ENCODE data around the gene SCGB3A1.

Gene SCGB3A1, protein sequence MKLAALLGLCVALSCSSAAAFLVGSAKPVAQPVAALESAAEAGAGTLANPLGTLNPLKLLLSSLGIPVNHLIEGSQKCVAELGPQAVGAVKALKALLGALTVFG

DNA sequence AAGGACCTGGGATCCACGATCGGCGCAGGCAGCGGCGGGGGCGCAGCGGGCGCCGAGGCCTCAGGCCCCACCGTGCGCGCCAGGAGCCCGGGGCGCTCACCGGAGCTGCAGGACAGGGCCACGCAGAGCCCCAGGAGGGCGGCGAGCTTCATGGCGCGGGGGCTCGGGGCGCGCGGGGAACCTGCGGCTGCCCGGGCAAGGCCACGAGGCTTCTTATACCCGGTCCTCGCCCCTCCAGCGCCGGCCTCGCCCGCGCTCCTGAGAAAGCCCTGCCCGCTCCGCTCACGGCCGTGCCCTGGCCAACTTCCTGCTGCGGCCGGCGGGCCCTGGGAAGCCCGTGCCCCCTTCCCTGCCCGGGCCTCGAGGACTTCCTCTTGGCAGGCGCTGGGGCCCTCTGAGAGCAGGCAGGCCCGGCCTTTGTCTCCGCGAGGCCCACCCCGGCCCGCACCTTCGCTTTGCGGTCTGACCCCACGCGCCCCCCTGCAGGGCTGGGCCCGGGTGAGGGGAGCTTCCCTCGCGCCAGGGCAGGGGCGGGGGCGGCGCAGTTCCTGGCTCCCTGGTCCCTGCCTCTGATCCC is at the start of gene SCGB3A1:
Gene SCGB3A1, minus strand, starts transcription at position 189 of the 577 bp plus-strand sequence. Its CDS starts 37 bp downstream, at position 152.
- no peak for DNase-seq (ENCODE audit: low spot score)

DNA sequence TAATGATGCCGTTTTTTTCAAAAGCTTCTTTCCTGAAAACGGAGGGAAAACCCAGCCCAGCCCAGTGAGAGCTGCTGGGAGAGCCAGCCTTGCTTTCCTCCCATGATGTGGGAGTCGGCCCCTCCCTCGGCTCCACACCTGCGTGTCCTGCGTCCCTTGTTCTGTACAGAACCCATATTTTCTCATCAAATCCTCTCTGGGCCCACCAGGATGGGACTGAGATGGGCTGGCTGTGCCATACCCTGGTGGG is 49.2 kb upstream of the SCGB3A1 start:
- DNase-seq (ENCODE audit: low spot score): no peak

DNA sequence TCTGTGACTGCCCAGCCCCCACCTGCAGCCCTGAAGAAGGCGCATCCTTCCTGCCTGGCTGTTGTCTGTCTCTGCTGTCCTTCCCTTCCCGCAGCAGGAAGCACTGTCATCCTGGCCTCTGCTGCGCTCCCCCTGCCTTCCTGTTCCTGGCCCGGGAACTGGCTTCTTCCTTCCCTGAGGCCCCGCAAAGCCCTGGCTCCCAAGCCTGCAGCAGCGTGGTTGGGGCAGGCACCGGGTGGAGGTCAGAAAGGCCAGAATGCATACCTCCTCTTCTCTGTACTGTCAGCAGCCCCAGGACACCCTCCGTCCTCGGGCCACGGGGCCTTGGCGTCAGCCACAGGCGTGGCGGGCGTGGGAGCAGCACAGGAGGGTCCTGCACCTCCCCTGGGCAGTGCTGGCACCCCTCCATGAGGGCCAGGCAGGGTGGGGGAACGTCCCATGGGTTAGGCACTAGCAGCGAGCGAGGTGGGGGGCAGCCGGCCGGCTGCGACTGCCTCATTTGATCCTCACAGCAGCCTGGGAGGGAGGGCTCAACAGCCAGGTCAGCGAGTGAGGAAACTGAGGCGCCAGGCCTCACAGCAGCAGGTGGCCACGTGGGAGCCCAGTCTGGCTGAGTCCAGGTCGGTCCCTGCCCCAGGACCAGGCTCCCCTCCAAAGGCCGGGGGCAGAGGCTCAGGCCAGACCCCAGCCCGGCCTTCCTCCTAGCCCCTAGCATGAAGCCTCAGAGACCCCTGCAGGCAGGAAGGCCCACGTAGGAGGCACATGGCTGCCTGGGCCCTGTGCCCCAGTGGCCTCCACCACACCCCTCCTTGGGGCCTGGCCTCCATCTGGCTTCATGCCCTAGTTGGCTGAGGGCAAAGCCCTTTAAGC is 48.7 kb upstream of the SCGB3A1 start:
- no peak for DNase-seq (ENCODE audit: low spot score)

DNA sequence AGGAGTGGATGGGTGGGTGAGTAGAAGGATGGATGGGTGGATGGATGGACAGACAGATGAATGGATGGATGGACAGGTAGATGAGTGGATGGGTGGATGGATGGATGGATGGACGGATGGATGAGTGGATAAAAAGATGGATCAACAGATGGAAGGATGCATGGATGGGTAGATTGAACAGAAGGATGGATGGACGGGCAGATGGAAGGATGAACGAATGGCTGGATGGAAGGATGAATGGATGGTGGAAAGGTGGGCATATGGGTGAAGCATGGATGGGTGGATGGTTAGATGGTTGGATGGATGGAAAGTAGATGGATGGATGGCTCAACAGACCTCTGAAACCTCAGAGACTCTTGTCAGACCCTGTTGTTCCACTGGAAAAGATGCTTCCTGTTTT is 48.0 kb upstream of the SCGB3A1 start:
- no peak for DNase-seq (ENCODE audit: low spot score)

DNA sequence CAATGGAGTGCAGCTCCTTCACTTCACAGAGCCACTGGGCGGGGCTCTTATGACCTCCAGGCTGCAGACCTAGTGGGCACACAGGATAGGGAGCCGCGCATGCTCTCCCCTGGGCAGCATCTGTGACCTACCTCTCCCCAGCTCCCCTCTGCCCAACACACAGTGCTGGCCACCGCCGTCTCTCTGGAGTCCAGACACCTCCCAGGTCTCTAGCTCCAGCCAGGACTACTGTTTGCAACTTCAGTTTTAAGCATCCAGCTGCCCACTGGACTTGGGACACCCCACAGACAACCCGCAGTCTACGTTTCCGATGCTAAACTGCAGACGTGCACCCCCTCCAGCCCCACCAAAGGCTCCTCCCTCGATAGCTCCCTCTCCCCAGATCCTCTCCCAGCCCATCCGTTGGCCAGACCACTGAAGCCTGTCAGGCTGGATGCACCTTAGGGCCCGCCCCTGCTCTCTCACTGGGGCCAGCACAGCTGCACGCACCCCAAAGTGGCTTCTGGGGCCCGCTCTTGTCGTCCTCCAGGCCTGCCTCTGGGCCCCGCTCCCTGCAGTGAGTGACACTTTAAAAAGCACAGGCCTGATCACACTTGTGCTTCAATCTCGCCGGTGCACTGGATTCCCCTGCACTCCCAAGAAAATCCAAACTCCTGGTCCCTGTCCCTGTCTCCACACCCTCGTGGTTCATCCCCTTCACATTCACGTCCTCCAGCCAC is 46.8 kb upstream of the SCGB3A1 start:
- DNase-seq (ENCODE audit: low spot score): no peak

DNA sequence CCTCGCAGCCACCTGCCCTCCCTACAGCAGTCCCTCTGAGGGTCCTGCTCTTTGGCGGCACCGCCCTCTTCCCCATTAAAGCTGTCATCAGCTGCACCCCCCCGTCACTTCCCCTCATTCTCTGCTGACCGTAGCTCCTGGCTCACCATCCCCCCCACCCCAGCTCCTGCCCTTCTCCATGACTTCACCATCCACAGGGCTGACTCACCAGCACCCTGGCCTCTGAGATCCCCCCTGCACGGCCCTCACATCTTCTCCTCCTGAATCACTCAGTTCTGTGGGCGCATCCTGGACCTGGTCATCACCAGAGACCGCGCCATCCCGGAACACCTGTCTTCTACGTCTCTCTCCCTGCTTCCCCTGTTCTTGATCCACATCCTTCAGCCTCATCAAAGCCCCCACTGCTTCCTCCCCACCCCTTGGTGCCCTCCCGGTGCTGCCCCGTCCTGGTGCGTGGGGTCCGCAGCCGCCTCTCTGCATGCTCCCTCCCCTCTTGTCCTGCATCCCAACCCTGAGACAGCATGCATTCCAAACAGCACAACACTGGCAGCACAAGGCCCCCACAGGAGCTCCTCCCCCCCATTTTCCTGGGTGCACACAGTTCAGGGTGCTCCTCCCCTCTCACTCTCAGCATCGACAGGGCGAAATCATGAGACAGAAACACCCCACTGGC is 45.2 kb upstream of the SCGB3A1 start:
- DNase-seq (ENCODE audit: low spot score): peak; percentile 13

DNA sequence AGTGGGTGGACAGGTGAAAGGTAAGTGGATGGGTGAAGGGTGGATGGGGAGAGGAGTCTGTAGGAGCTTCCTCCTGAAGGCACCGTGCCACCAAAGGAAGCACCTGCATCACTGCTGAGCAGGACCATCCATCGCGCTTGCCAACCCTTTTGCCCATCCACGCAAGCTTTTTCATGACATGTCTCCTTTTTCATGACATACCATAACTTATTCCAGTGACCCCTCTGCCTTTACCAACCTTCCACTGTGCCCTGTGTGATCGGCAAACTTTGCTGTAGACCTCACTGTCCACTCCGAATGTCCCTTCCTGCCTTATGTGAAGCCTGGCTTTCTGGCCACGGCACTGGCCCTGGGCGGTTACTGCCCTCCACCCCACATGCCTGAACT is 44.7 kb upstream of the SCGB3A1 start:
- no peak for DNase-seq (ENCODE audit: low spot score)

DNA sequence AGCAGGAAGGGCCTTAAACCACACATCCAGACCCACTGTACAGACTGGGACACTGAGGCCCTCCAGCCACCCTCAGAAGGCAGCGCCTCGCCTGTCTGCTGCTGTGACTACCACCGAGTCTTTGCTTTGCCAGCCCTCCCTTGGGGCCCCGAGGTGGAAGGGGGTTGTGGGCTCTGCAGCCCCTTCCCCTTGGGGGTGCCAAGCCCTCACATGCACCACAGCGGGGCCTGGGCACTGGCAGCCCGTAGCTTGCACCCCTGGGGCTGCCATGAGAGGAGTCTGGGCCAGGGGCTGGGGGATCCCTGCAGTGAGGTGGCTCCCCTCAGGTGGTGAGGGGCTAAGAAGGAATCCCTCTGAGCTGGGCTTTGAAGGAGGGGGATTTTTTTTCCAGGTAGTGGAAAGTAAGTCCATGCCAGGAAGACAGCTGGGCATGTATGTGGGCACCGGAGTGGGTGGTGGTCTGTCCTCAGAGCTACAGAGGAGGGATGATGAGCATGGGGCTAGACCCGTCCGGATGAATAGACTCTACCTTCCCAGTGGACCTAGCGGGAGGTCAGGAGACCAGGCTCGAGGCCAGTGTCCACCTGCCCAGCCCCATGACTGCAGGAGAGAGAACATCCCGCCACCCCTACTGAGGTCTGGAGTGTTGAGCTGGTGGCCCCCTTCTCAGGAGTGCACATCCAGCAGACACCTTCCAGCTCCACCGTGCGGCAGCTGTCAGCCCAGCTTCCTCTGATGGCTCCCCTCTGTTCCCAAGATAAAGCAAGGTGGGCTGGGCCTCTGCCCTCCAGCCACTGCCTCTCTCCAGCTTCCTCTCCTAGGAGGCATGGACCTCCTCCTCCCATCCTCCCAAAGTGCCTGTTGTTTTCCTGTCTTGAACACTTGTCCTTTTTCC is 42.2 kb upstream of the SCGB3A1 start:
- DNase-seq (ENCODE audit: low spot score): no peak

DNA sequence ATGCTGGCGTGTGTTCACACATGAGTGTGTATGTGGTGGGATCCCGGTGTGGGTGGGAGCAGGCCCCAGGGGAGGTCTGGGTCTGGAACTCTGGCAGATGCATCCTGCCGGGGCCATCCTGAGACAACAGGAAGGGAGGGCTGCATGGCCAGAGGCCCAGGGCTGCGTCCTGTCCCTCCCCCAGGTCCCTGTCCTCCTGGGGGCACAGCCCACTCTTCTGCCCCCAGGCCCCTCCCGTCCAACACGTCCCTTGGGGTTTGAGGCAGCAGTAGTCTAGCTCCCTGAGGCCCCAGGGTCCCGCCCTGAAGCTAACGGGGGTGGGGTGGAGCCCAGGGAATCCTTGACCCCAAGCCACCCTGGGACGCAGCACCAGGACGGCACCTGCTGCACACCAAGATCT is 41.5 kb upstream of the SCGB3A1 start:
- DNase-seq (ENCODE audit: low spot score): no peak

DNA sequence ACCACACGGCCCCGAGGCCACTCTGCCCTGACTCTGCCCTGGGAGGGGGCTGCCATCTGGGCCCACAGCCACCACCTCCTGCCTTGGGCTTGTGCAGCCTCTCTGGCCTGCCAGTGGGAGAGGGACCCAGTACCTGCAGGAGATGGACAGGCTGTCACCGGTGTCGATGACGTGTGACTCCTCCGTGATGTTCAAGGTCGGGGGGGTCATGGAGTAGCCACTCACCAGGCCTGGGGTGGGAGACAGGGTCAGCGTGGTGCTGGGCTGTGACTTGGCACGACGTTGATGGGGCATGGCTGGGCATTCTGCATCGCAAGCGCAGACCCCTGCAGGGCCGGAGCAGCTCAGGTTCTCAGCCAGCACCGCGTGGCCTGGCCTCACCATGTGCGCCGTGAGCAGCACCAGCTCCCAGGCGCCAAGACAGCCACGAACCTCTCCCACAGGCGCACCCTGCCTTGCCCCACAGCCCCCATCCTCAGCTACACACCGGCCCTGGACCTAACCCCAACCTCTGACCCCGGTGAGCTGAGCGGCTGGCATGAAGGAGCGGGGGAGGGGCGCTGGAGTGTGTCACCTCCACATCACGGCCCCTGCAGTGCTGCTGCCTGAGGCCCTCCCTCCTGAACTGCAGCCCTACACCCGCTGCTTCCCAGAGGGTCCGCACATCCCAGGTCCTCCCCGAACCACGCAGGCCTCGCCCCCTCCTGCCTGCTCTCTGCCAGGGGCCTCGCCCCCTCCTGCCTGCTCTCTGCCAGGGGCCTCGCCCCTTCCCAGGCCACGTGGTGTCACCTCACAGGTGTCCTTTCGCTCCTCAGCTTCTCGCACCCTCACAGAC is 40.5 kb upstream of the SCGB3A1 start:
- no peak for DNase-seq (ENCODE audit: low spot score)

DNA sequence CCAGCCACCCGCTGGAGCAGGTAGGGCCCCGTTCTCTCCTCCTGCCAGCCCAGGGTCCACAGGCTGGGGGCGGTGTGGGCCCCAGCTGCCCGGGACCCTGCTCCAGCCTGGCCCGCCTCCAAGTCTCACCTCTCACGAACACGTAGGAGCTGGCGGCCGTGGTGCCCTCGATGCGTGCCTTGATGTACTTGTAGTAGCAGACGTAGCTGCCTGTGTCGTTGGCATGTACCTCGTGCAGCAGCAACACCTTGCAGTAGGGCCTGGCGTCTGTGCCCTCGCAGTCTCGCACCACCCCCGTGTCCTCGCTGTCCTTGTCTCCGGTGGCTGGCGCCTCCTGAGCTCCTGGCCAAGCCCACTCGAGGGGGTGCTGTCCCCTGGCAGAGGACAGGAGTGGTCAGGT is 39.1 kb upstream of the SCGB3A1 start:
- DNase-seq (ENCODE audit: low spot score): no peak

DNA sequence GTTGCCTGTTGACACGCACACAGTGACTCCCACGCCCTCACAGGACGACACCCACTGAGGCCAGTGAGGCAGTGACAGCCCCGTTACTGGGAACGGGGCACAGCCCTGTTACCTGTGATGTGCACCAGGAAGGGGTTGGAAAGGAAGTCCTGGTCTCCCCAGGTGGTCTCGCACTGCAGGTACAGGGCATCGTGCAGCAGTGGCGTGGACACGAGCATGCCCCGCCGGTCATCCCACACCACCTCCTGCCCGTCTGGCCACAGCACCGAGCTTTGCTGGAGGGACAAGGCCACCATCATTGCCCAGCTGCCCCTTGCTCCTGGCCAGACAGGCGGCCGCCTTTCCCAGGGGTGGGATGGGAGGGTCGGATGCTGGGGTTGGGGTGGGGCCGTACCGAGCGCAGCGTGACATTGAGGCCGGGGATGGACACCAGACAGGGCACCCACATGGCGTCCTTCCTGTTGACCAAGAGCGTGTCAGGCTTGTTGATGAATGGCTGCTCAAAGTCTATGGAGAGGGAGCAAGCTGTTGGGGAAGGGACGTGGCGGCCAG is 38.6 kb upstream of the SCGB3A1 start:
- DNase-seq (ENCODE audit: low spot score): no peak

DNA sequence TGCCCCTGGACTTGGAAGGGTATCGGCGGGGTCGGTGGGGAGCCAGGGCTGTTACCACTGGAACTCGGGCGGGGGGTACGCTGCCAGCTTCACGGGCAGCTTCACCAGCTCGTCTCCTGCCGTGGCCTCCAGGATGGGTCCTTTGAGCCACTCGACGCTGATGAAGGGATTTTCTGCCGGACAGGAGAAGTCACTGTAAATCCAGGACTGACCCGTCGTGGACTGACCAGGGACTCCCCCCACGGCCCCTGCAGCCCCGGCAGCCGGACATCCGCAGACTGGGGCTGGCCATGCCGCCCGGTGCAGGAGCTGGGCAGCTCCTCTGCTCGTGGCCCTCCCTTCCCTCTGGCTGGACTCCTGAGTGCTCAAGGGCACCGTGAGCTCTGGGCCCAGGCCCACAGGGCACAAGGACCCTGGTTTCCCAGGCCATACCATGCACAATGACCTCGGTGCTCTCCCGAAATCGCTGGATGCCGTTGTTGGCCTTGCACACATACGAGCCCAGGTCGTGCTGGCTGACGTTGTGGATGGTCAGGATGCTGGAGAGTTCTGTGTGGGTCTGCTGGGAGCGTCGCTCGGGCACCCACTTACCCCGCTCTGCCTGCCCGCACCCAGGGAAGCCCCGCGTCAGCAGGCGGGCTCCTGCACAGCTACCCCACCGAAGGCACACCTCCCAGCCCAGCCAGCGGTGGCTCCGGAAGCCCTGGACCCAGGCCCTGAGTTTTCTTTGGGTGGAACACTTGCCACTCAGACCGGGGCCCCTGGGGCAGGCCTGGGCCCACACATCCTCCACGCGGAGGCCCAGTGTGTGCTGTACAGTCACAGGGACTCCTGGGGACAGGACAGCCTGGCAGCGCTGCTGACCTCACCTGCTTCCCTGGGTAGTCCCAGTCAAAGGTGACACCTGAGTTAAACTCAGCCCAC is 37.8 kb upstream of the SCGB3A1 start:
- no peak for DNase-seq (ENCODE audit: low spot score)

DNA sequence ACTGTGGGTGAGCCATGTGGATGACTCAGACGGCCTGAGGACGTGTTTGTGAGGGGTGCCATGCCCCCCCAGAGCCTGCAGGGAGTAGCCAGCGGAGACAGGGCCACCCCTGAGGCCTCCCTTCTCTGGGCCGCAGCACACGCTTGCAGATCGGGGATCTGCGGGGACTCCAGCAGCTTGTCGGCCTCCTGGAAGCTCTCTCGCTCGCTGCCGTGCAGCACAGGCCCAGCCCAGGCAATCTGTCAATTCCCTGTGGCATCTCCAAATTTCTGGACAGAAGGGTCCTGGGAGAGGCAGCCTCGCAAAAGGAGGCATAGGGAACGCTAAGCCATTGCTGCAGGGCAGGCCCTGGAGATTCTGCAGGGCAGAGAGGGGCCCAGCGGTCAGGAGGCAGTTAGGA is 36.9 kb upstream of the SCGB3A1 start:
- DNase-seq (ENCODE audit: low spot score): no peak

DNA sequence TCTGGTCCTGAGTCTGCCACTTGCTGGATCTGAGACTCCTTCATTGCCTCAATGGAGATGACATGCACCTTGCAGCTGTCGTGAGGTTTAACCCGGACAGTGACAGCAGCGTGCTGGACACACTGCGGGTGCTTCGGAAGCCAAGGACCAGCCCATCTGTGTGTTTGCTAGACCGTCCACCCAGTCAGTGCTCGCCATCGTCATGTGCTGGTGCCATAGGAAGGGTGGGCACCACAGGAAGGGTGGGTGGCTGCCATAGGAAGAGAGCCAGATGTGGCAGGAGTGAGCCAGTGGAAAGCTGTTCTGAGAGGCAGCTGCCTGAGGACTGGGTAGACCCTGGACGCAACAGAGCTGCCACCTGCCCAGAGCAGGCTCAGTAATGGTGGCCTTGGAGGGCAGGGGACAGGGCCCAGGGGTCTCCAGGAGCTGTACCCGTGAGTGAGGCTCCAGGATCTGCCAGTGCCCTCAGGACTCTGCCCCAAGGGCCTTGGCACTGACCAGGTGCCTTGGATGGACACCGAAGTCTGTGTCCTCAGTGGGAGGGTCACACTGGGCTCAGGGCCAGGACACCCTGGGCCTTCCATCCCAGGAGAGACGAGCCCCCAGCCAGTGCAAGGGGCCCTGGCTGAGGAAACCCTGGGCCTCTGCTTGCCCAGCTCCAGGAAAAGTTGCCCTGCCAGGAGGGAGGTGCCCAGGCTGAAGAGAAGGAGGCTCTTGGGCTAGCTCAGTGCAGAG is 36.3 kb upstream of the SCGB3A1 start:
- DNase-seq (ENCODE audit: low spot score): no peak

DNA sequence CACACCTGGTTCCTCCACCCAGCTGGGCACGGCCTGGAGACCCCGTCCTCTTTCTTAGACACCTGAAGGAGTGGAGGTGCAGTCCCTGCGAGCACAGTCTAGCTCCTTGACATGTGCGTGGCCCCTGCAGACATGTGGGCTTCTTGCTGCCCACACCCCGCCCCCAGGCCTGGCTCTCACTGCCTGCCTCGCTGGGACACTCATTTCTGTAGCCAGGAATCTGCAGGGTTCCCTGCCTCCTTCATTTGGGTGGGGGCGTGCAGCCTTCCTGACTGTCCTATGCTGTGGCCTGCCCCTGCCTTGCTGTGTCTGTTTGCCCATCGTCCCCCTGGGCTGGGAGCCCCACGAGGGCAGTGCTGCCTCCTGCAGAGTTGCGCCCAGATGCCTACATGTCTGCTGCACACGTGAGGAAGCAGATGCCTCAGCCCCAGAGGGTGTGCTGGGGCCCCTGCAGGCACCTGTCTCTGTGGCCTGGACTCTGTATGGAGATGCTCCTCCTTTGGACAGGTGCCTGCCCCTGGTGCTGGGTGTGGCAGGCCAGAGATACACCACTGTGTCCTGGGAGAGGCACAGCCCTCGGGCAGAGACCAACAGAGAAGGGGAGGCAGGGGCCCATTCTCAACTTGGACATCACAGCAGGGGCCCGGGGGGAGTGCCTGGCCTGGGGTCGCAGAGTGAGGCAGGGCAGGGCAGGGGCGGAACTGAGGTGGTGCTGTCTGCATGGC is 35.5 kb upstream of the SCGB3A1 start:
- no peak for DNase-seq (ENCODE audit: low spot score)

DNA sequence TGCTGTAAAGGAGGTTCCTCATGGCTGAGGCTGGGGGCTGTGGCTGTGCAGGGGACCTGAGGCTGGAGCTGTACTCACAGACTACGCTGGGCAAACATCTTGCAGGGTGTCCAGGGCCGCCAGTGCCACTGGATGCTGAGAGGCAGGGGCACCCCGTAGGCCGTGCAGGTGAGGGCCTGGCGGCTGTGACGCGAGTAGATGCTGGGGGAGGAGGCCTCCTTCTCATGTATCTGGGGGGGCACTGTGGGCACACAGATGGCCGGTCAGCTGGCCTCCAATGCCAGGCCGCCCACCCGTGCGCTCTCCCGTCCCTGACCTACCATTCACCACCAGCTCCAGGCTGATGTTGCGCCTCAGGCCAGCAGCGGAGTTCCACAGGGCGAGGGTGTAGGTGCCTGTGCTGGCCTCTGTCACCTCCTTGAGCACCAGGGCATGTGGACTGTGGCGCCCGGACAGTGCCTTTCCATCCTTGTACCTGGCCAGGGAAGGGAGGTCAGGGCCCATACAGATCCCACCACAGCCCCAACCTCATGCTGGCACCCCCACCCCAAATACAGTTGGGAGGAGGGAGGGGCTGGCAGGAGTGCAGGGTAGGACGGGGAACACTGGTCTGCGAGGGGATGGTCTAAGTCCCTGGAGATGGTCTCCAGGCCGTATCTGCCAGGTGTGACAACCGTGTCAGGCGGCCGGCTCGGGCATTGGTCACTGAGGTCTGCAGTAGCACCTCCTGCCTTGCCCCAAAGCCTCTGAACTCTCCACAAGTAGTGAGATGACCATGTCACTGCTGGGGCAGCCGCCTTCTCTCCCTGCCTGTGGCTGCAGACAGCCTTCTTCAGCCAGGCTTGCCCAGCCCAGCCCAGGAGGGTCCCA is 34.7 kb upstream of the SCGB3A1 start:
- DNase-seq (ENCODE audit: low spot score): no peak
